MM.1S (cell line): ENCODE measurements around the gene TSPAN5.

ENCODE experiments used
- EZH2 ChIP-seq: fragments of 300-600 bp; sonication (generic); optimal IDR thresholded peaks from 2 replicates; pipeline ENCODE3; 2017; ENCODE audit warnings: low read depth, mild to moderate bottlenecking, antibody characterized with exemption, low read length, mixed read lengths
- EZH2phosphoT487 ChIP-seq: fragments of 300-600 bp; sonication (generic); IDR thresholded peaks from 2 replicates; pipeline ENCODE4 v1.6.1; 2018; ENCODE audit warnings: antibody characterized with exemption, low read length
- TF ChIP-seq, protein P1 (sequence below): fragments of 300-600 bp; sonication (generic); IDR thresholded peaks from 2 replicates; pipeline ENCODE4 v1.5.1; 2016; ENCODE audit warnings: antibody characterized with exemption, low read length, mixed read lengths

- TF ChIP-seq EZH2 (no peak), EZH2phosphoT487 (no peak)
- TF ChIP-seq, protein P1, sequence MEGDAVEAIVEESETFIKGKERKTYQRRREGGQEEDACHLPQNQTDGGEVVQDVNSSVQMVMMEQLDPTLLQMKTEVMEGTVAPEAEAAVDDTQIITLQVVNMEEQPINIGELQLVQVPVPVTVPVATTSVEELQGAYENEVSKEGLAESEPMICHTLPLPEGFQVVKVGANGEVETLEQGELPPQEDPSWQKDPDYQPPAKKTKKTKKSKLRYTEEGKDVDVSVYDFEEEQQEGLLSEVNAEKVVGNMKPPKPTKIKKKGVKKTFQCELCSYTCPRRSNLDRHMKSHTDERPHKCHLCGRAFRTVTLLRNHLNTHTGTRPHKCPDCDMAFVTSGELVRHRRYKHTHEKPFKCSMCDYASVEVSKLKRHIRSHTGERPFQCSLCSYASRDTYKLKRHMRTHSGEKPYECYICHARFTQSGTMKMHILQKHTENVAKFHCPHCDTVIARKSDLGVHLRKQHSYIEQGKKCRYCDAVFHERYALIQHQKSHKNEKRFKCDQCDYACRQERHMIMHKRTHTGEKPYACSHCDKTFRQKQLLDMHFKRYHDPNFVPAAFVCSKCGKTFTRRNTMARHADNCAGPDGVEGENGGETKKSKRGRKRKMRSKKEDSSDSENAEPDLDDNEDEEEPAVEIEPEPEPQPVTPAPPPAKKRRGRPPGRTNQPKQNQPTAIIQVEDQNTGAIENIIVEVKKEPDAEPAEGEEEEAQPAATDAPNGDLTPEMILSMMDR: no peak
These were observed 209.5 kb downstream of the TSPAN5 start for GRCh38 chr4:98448908-98449307.
